RWPE2 (cell line): ENCODE results near the gene FBXL16.
"Not testable (repeated sequence)": the region's sequence is repeated elsewhere in the genome, so short reads cannot be mapped to it uniquely, and the experiment has no call there.

Experiments
- ATAC-seq: fragments of 200-7000 bp; cut with Tn5 transposase; 3 replicates; pipeline ENCODE4 v1.9.1; 2021; ENCODE audit warnings: low read depth
- DNase-seq: peaks from one replicate; pipeline ENCODE4 v3.0.0-alpha.2; 2020; ENCODE audit warnings: low spot score
- H3K27ac ChIP-seq: fragments of 450-650 bp; 2 replicates; pipeline ENCODE4 v1.5.1; 2017; ENCODE audit warnings: mild to moderate bottlenecking; ENCODE audit not compliant: poor library complexity, severe bottlenecking
- H3K27me3 ChIP-seq: fragments of 250-450 bp; sonication (Bioruptor Pico); 2 replicates; pipeline ENCODE4 v1.5.1; 2021; ENCODE audit warnings: mild to moderate bottlenecking, moderate library complexity; ENCODE audit not compliant: insufficient read depth, poor library complexity, severe bottlenecking
- H3K36me3 ChIP-seq: fragments of 250-450 bp; sonication (Bioruptor Pico); 2 replicates; pipeline ENCODE4 v1.5.1; 2020; ENCODE audit warnings: low read depth, mild to moderate bottlenecking, moderate library complexity
- H3K4me1 ChIP-seq: fragments of 250-450 bp; sonication (Bioruptor Pico); 2 replicates; pipeline ENCODE4 v1.5.1; 2021; ENCODE audit warnings: mild to moderate bottlenecking, moderate library complexity; ENCODE audit not compliant: insufficient read depth, poor library complexity, severe bottlenecking
- H3K4me3 ChIP-seq: fragments of 250-450 bp; sonication (Bioruptor Pico); 2 replicates; pipeline ENCODE4 v1.5.1; 2021; ENCODE audit warnings: mild to moderate bottlenecking, moderate library complexity; ENCODE audit not compliant: severe bottlenecking
- H3K9me3 ChIP-seq: fragments of 250-450 bp; sonication (Bioruptor Pico); 2 replicates; pipeline ENCODE4 v1.5.1; 2021; ENCODE audit warnings: mild to moderate bottlenecking, moderate library complexity; ENCODE audit not compliant: severe bottlenecking
- TF ChIP-seq, protein P1 (sequence below): fragments of 450-650 bp; IDR thresholded peaks from one replicate; pipeline ENCODE4 v1.5.1; 2017; ENCODE audit warnings: mild to moderate bottlenecking, moderate library complexity; ENCODE audit not compliant: poor library complexity, severe bottlenecking

FBXL16 gene

DNA sequence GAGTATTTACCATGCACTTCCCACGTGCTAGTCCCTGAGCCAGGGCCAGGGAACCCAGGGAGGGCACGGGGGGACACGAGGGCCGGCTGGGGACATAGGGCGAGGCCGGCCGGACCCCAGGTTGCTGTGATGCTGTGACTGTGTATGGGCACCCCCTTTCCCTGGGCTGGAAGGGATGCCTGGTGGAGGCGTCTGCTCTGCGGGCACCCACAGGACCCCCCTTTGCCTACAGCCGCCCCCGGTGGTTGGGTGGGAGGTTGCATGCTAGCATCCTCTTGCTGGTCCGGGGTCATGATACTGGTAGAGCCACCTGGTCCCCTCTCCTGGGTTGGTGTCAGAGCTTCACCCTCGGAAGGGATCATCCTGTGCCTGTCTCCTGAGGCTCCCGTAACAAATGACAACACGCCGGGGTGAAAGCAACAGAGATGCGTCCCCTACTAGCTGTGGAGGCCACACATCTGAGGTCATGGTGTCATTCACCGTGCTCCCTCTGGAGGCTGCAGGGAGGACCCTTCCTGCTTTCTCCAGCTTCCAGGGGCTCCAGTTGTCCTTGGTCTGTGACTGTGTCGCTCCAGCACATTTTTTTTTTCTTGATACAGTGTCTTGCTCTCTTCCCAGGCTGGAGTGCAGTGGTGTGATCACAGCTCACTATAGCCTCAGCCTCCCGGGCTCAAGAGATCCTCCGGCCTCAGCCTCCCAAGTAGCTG, 38.3 kb upstream of the FBXL16 start:
- Histone ChIP-seq H3K36me3 (peaks cover 4% of the 10 kb centered on the region; the same call in 1 of the 2 replicates), H3K27me3 (no peaks in the 10 kb centered on the region), H3K9me3 (no peaks in the 10 kb centered on the region), H3K4me1 (peaks cover 3% of the 10 kb centered on the region), H3K27ac (no peak overlapping the region), H3K4me3 (no peak overlapping the region)
- TF ChIP-seq, protein P1, sequence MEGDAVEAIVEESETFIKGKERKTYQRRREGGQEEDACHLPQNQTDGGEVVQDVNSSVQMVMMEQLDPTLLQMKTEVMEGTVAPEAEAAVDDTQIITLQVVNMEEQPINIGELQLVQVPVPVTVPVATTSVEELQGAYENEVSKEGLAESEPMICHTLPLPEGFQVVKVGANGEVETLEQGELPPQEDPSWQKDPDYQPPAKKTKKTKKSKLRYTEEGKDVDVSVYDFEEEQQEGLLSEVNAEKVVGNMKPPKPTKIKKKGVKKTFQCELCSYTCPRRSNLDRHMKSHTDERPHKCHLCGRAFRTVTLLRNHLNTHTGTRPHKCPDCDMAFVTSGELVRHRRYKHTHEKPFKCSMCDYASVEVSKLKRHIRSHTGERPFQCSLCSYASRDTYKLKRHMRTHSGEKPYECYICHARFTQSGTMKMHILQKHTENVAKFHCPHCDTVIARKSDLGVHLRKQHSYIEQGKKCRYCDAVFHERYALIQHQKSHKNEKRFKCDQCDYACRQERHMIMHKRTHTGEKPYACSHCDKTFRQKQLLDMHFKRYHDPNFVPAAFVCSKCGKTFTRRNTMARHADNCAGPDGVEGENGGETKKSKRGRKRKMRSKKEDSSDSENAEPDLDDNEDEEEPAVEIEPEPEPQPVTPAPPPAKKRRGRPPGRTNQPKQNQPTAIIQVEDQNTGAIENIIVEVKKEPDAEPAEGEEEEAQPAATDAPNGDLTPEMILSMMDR: no peak
- no peak for DNase-seq
- ATAC-seq: no peak

DNA sequence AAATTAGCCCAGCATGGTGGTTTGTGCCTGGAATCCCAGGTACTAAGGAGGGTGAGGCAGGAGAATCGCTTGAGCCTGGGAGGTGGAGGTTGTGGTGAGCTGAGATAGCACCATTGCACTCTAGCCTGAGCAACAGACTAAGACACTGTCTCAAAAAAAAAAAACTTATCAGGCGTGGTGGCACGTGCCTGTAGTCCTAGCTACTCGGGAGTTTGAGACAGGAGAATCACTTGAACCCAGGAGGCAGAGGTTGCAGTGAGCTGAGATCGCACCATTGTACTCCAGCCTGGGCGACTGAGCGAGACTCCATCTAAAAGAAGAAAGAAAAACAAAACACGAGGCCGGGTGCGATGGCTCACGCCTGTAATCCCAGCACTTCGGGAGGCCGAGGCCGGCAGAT, 37.3 kb upstream of the FBXL16 start:
- H3K36me3 ChIP-seq, H3K27ac ChIP-seq, DNase-seq, H3K9me3 ChIP-seq, H3K4me3 ChIP-seq, H3K27me3 ChIP-seq, ATAC-seq, H3K4me1 ChIP-seq: not testable (repeated sequence)

DNA sequence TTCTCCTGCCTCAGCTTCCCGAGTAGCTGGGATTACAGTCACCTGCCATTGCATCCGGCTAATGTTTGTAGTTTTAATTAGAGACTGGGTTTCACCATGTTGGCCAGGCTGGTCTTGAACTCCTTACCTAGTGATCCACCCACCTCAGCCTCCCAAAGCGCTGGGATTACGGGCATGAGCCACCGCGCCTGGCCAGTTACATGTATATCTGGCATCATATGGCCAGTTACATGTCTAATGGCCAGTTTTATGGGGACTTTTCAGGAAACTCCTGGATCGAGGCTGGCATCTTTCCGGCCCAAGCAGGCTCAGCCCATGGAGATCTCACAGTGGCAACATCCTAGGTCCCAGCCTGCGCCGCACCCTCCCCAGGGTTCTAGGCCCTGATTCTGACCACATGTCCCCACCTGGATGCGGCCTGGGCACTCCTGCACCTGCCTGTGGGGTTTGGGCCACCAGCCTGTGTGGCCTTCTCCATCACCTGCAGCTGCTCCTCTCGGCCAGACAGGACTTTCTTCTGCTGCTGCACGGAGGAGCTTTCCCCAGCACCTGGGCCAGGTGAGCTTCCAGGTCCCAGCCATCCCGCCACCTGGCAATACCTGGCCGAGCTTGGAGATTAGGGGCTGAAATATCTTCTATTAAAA, 36.5 kb upstream of the FBXL16 start:
- ATAC-seq: no peak
- Histone ChIP-seq H3K4me3 (no peak overlapping the region), H3K27me3 (no peaks in the 10 kb centered on the region), H3K36me3 (peaks cover 11% of the 10 kb centered on the region; the same call in 1 of the 2 replicates), H3K4me1 (no peaks in the 10 kb centered on the region), H3K27ac (no peak overlapping the region), H3K9me3 (no peaks in the 10 kb centered on the region)
- DNase-seq: no peak
- TF ChIP-seq, protein P1: no peak

DNA sequence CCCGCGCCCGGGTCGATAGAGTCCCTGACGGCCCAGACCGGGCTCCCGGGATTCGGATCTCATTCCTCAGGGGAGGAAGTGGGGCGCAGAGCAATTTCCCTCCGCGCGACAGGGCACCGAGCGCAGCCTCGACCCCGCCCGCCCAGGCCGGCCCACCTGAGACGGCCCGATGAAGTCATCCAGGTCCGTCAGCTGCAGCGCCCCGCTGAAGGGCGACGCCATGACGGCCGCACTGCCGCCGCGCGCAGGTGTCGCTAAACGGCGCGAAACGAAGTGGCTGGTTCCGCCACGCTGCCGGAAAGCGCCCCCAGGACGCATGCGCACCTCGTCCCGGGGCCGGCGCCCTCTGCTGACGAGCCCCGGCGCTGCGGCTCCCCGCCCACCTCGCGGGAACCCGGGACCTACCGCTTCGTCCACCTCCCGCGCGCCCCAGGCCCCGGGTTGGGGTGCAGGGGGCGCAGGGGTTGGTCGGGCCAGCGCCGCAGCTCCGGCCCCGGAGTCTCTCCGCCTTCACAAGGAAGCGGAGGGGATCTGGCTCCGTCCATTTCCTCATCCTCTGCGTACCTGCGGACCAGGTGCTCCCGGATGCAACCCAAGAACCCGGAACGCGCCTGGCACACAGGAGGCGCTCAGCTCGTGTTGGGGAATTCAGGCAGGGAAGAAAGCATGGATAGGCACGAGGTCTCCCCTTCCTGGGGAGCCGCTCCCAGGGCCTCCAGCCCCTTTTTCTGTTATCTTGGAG, 35.3 kb upstream of the FBXL16 start, which contains the start of gene CIAO3:
CIAO3 (minus strand) TSS at position 234 of the 742 bp plus-strand sequence; CDS start at position 222, 12 bp downstream.
- H3K27me3 ChIP-seq: no peaks in the 10 kb centered on the region
- ATAC-seq: peak; percentile 76
- H3K4me3 ChIP-seq: peak within 1 kb of the TSS; percentile 86
- DNase-seq: no peak
- peaks cover 18% of the 10 kb centered on the region; the same call in 1 of the 2 replicates for H3K36me3 ChIP-seq
- H3K4me1 ChIP-seq: no peaks in the 10 kb centered on the region
- TF ChIP-seq, protein P1: peak; percentile 95
- no peaks in the 10 kb centered on the region for H3K9me3 ChIP-seq
- H3K27ac ChIP-seq: peak within 1 kb of the TSS; percentile 37

DNA sequence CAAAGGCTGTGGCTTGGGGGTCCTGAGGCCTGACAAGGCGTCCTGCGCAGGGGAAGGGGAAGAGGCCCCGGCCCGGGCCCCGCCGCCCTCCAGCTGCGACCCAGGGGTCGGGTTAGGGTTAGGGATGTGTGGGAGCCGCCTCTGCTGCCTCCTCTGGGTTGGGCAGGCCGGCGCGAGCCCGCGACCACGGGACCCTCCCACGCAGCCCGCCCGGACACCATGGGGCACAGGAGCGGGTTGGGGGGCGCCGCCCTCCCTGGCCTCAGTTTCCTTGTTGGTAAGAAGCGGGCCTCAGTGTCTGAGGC, 34.8 kb upstream of the FBXL16 start:
- Histone ChIP-seq H3K4me1 (no peaks in the 10 kb centered on the region), H3K9me3 (no peaks in the 10 kb centered on the region), H3K27me3 (no peaks in the 10 kb centered on the region), H3K36me3 (peaks cover 22% of the 10 kb centered on the region; the same call in 1 of the 2 replicates), H3K4me3 (peak overlapping the region; percentile 86), H3K27ac (peak overlapping the region; percentile 37)
- TF ChIP-seq, protein P1: no peak
- ATAC-seq (peak; percentile 7; the same call in 2 of the 3 replicates), DNase-seq (no peak)
